Loucy (cell line): ENCODE results near the gene MRPS15.

Source experiments
- CTCF ChIP-seq: fragments of 200-600 bp; sonication (generic); conservative IDR thresholded peaks from 2 replicates; pipeline ENCODE4 v1.5.1; 2014; ENCODE audit warnings: mild to moderate bottlenecking, antibody characterized with exemption, low read length
- EZH2phosphoT487 ChIP-seq: fragments of 200-600 bp; IDR thresholded peaks from 2 replicates; pipeline ENCODE4 v1.6.1; 2018; ENCODE audit warnings: antibody characterized with exemption, mild to moderate bottlenecking, moderate library complexity, borderline replicate concordance

- TF ChIP-seq CTCF = no peak
- TF ChIP-seq EZH2phosphoT487 = no peak
Measured at GRCh38 chr1:36414384-36414783, 49.8 kb downstream of the MRPS15 start.
